ENCODE measurements around the gene DNM3. TPM values are rescaled to one million over a fixed set of nuclear protein-coding genes. Genes with fewer than 3 reads are reported as not detected.
"Not testable (repeated sequence)": the region's sequence is repeated elsewhere in the genome, so short reads cannot be mapped to it uniquely, and the experiment has no call there.

DNM3 gene
- total RNA-seq, 1 donor from 2014 or later, result 2.3 TPM

DNA sequence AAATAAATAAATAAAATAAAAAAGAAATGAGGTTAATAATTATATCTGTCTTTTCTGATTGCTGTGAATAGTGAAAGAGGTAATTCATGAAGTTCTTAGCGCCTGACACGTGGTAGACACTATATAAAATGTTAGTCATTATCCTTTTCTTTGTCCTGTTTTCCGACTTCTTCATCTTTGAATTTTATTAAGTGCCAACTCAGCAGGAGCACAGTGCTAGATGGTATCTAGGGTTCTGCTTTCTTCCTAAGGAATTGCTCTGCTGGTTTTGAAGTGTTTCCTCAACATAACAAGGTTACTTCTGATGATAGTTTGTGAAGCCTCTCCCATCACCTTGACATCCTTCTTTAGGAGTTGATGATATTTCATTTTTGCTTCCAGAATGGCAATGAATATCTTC is 227.0 kb downstream of the DNM3 start:
- no peak for ATAC-seq
- intact Hi-C loops (cut with micrococcal nuclease), result no loop called here
- no peak for DNase-seq

DNA sequence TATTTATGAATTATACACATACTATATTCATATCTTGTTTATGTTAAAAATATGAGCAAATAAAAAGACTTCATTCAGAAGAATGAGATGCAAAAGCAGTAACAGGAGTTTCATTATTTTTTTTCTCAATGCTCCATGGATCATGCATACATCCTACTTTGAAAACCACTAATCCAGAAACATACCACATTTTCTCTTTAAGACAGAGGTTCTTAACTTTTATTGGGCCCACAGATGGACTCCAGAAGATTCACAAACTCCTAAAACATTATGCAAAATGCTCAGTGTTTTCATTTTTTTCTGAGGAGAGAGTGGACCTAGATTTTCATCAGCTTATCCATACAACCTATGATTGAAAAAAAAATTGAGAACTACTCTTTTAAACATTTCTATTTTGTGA is 227.8 kb downstream of the DNM3 start:
- ATAC-seq, result no peak
- intact Hi-C loops (cut with micrococcal nuclease), result no loop called here
- DNase-seq, result no peak

DNA sequence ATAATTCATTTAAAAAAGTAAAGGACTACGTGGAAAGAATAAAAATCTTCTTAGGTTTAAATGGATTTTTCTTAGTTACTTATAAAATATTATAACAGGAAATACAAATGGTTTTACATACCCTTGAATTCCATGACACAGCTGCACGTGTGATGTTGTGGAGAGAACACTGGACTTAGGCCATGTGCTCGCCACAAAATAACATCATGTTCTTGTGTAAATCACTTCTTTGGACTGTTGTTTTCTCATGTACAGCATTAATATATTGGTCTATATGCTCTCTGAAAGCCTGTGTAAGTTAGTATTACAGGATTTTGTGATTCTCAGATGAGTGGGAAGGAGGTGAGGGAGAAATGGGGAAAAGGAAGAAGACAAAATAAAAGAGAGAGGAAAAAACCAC is 228.2 kb downstream of the DNM3 start:
- DNase-seq (no peak), ATAC-seq (no peak)
- intact Hi-C loops (cut with micrococcal nuclease), result no loop called here

DNA sequence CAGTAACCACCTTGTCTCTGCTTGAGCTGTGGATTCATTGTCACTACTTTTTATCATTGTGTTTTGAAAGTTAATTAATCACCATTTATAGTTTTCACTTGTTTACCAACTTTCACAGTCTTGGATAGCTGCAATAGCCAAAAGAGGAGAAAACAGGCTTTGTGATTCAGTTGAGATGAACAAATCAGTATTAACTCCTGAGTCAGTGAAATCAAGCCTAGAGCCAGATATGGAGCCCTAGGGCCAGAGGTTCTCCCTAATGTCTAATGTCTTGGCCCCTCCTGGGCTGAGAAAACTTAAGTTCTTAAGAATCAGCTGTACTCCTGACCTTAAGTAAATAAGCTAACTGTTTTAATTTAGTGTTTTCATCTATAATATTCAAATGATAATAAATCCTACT is 228.8 kb downstream of the DNM3 start:
- intact Hi-C loops (cut with micrococcal nuclease), result no loop called here
- no peak for DNase-seq
- ATAC-seq, result no peak

DNA sequence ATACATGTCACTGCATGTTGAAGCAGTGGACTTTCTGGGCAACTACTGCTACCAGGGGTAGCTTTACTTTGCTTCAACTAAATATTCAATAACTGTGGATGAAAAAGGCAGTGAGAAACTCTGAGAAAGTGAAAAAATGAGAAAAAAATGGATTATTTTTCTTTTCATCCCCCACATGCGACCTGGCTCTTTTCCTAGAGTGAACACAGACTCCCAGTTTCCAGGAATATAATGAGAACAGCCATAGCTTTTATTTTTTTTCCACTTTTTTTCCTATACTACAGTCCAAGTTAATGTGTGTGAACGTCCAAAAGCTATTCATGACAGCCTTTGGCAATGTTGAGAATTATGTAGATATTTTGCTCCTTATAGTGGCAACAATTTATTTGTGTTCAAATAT is 230.4 kb downstream of the DNM3 start:
- DNase-seq (no peak), ATAC-seq (no peak)
- intact Hi-C loops (cut with micrococcal nuclease), result no loop called here

DNA sequence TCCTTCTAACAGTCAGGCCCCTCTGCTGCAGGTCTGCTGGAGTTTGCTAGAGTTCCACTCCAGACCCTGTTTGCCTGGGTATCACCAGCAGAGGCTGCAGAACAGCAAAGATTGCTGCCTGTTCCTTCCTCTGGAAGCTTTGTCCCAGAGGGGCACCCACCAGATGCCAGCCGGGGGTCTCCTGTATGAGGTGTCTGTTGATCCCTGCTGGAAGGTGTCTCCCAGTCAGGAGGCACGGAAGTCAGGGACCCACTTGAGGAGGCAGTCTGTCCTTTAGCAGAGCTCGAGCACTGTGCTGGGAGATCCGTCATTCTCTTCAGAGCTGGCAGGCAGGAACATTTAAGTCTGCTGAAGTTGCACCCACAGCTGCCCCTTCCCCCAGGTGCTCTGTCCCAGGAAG is 238.6 kb downstream of the DNM3 start:
- intact Hi-C loops (cut with micrococcal nuclease); ATAC-seq; DNase-seq: not testable (repeated sequence)

DNA sequence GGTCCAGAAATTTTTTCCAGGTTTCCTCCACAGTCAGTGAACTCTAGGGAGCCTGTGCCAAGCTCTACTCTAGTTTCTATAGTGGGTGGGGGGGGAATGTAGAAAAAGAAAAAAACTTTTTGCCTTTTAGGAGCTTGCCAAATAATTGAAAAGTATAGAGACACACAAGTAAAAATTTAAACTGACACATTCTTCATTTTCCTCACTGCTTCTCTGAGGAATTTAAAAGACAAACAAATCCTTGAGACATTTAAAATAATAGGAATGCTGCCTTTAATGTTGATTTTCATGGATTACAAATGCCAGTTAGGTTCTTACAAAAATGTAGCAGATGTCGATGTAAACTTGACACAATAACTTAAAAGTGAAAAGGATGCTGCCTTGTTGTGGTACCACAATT is 241.9 kb downstream of the DNM3 start:
- DNase-seq (no peak), ATAC-seq (no peak)
- intact Hi-C loops (cut with micrococcal nuclease), result no loop called here

DNA sequence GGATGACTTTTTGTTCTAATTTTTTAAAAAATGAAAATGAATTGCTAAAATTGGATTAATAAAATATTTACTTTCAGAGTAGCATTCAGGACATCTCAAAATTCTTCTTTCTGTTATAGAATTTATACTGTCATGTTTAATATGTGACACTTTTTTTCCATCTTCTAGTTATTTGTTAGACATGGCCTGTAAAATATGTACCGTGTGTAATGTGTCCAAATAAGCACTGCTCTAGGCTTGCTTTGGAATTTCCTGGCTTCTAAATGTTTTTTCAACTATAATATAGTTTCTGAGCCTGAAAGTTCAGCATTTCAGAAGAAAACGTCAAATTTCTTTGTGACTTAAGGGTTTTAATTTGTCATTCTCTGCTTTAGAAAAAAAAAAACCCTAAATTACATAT is 243.6 kb downstream of the DNM3 start:
- intact Hi-C loops (cut with micrococcal nuclease), result no loop called here
- no peak for ATAC-seq
- DNase-seq, result no peak

DNA sequence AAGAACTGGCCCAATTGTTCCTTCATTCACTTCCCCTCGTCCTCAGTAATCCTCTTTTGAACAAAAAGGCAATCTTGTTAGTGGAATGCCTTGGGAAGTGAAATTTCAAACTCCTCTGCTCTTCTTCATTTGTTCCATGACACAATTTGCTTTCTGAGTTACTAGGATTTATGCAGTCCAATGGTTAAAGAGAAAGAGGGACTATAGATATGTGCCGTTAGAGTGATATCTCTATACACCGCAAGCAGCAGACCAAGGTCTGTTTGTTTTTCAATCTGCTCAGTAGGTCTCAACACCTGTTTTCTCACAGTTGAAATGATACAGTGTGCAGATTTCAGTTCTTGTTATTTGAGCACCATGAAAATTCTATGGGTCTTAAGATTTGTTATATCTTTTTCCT is 244.0 kb downstream of the DNM3 start:
- intact Hi-C loops (cut with micrococcal nuclease), result no loop called here
- ATAC-seq (no peak), DNase-seq (no peak)

DNA sequence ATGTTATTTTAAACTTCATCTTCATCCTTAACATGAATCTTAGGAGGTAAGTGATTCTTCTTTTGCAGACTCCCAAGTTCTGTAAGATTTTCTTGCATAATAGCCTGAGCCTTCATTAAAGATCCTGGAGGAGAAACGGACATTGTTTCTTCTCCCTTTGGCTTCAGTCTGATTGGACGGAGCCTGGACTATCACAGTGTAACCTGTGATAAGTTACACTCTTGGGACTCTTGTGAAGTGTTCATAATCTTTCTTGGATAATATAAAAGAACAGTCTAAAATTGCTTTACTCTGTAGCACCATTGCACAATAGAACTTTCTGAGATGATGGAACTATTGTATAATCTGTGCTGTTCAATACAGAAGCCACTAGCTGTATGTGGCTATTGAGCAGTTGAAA is 244.8 kb downstream of the DNM3 start:
- intact Hi-C loops (cut with micrococcal nuclease), result no loop called here
- DNase-seq (no peak), ATAC-seq (no peak)

DNA sequence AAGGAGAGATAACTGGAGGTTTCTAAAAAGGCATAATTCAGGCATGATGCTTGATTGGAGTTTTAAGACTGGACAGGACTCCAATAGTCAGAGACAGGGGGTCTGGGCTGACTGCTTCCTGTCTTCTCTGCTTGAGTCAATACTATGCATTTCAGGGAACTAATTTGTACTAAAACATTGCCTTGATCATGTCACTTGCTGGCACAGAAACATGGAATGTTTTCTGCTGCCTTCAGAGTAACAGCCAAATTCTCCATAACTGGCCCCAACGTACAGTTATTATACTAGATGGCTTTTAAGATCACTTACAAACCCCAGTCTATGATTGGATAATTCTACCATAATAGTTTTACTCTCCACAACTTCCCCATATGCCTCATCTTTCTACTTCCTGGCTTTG is 247.0 kb downstream of the DNM3 start:
- ATAC-seq (no peak), DNase-seq (no peak)
- intact Hi-C loops (cut with micrococcal nuclease), result no loop called here

DNA sequence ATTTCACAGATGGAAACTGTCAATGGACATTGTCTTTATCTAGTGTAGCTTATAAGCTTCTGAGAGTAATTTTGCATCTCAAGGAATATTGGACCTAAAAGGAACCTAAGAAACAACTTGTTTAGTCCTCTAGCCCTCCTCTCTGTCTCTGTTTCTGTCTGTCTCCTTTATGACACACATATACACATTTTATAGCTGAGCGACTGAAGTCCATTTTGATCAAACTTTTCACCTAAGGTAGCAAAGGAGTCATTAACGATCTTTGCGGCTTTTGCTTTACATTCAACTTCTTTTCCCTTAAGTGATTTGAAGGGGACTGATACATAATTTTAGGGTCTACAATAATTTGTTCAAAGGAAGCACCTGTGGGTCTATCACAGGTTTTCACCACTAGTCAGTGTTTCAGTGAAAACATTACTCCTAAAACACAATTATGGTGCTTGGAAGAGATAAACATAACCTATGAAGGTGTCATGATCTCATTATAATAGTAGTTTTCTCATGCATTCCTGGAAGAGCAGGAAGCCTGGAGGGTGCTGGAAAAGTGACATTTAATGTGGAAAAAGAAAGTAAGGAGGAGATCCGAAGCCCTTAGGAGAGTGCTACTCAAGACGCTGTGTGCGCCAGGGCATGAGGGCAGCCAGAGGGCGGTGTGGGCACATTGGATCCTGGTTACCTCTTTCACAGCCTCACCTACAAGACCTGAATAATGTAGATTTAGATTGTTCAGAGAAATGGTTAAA is 248.6 kb downstream of the DNM3 start:
- intact Hi-C loops (cut with micrococcal nuclease), result no loop called here
- ATAC-seq (peak; percentile 80), DNase-seq (peak; percentile 66)

DNA sequence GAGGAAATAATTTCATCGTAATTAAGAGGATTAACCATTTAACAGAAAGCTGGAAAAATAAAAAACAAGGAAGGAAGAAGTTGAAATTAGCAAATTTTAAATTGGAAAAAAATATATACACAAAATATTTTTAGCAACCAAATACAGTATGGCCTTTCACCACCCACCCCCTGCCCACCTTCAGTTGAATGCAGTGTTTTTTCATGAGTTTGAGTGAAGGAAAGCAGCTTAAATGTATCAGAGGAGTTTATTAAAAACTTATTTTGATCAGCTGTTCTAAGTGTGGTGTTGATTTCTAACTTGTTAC is 249.2 kb downstream of the DNM3 start:
- ATAC-seq (no peak), DNase-seq (no peak)
- intact Hi-C loops (cut with micrococcal nuclease), result no loop called here

DNA sequence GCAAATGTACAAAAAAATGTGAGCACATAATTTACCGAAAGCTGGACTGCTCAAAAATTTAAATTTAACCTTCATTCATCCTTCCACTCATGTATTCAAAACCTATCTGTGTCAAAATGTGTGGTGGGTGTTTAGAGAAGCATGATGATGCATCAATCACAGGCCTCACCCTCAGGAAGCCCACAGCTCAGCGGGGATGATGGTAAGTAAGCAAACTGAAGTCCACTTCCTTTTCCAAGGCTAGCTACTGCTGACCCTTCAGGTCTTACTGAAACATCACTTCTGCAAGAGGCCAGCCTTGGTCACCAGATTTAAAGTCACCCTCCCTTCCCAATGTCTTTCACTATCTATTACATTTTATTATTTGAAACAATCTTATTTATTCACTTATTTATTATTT is 254.5 kb downstream of the DNM3 start:
- ATAC-seq (no peak), DNase-seq (no peak)
- intact Hi-C loops (cut with micrococcal nuclease), result no loop called here

DNA sequence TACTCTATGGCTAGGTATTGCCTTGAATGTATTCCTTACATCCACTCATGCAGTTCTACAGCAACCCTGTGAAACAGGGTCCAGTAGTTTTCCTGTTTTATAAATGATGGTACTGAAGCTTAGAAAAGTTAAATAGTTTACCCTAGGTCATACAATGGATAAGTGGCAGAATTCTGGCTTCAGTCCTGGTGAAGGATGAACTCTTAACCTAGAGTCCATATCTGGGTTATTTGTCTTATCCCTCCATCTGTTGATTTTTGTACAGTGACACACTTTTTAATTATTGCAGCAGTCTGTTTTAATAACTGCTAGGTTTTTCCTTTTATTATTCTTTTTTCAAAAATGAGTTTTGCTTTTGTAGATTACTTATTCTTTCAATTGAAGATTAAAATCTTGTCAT is 263.9 kb downstream of the DNM3 start:
- intact Hi-C loops (cut with micrococcal nuclease), result no loop called here
- DNase-seq, result no peak
- ATAC-seq, result no peak

DNA sequence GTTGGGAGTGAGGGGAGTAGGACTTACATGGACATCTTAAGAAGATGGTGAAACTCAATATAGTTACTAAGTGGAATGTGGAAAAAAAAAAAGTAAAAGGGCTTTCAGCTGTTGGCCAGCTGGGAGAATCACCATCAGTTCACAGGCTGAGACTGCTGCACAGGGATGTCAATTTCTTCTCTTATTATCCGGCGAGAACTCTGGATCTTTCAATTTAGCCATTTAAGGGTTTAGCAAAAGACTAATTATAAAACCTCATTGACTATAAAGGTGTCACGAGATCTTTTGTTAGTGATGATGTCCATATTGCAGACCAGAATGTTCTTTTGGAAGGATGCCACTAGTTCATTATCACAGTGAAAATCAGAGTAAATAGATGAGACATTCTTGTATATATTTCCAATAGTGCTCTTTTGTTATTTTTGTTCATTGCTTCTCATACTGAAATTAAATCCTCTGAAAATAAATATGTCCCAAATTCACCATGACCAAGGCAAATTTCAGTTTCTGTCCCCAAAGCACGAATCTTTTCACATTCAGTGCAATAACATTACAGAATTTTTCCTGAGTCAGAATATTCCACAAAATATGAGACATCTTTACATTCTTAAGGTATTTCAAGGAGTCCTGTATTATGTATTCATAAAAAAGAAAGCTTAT is 266.1 kb downstream of the DNM3 start:
- ATAC-seq, result no peak
- DNase-seq, result no peak
- intact Hi-C loops (cut with micrococcal nuclease), result no loop called here

DNA sequence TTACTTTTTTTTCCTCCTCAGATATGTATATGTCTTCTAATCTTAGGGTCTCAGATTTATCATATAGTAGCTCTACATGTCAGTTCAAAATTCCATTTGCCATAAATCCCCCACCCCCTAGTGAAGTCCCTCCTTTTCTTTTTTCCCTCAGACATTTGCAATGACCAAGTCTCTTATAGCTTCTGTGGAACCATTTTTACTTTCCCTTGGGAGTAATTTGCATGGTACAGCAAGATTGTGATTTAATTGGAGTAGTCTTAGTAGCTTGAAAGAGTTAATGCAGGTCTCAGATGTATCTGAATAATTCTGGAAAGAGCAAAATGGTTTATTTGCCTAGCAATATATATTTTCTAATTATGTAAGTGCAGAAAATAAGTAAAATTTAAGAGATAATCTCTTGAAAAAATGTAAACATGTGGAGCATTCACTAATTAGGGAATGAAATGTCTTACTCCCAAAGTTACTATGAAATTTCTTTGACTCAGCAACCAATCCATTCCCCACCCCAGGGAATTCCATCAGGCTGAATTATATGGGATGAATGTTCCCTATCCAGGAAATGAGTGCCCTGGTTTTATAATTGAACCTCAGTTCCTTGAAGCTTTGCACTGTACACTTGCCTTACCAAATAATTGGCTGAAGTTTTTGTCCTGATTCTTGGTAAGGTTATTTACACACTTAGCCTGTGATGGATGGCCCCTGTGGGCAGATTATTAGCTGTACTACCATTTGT is 267.0 kb downstream of the DNM3 start:
- ATAC-seq, result no peak
- intact Hi-C loops (cut with micrococcal nuclease), result no loop called here

DNA sequence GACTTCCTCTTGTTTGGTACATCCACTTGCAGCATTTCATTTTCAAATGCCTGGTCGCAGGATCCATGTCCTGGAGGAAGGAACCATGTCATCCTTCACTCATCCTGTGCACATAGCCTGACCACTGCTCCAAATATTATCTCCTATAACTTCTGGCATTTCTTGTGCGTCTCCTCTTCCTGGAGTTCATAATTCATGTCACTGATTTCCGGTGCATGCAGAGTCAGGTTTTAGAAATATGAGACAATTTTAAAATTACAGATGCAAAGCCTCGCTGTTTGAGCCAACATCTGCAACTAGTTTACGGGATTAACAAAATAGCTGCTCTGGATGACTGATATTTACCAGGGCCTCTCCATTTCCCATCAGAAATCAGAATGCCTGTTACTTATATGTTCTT is 268.1 kb downstream of the DNM3 start:
- ATAC-seq (no peak), DNase-seq (no peak)
- intact Hi-C loops (cut with micrococcal nuclease), result no loop called here

More for the DNA sequence above, 267.0 kb downstream of the DNM3 start:
- no peak for DNase-seq

DNA sequence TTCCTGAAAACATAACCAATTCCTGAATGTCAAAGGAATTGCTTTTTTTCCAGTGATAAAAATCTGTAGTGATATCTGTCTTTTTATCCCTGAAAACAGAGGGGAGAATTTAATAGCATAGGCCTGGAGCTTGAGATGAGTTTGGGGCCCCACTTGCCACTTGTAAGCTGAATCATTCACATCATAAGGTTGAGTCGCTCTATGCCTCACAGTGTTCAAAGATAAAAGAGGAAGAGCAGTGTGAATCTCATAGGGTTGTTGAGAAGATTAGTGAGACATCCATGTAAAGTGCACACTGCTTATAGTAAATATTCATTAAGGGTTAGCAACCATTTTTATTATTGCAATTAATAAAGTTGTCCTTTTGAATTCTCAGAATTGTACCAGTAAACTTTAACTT is 271.3 kb downstream of the DNM3 start:
- intact Hi-C loops (cut with micrococcal nuclease), result no loop called here
- ATAC-seq, result no peak

DNA sequence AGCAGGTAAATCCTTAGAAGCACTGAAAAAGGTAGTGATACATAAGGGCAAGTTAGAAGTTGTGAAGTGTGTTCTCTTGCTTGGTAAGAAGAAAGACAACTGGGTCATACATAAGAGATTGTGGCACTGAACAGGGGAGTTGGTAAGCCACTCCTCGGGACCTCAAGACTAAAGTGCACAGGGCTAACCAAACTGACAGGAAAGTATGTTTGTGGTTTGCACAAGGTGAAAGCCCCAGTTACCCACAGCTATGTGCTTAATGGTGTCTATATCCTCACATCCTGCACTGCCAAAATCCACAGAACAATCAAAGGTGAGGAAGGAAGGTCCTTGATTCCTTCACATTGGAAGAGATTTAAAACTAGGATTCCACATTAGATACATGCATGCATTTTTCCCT is 276.5 kb downstream of the DNM3 start:
- ATAC-seq (no peak), DNase-seq (no peak)
- intact Hi-C loops (cut with micrococcal nuclease), result no loop called here

More for the DNA sequence above, 271.3 kb downstream of the DNM3 start:
- DNase-seq, result no peak

DNA sequence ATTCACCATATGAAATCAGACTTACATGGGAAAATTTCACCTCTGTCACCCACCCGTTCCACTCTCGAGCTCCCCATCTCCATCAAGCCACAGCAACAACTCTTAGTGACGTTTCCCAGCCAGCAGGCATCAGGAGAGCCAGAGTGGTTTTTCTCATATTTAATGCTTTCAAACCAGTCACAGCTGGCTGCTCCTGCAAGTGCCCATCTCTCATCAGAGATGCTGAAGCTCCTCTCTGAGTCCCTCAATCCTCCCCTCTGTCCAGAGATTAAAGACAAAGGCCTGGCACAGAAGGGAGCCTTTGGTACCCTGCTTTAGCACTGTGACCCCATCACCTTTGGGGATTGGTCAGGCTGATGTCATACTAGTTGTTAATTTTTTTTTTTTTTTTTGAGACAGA is 277.3 kb downstream of the DNM3 start:
- DNase-seq, result no peak
- intact Hi-C loops (cut with micrococcal nuclease), result no loop called here
- no peak for ATAC-seq

Data from left ventricle myocardium superior (tissue), 1 donor.